Transverse colon (tissue), 4 donors: Measurements from ENCODE around the gene PTPN1.

ENCODE experiments used
- CTCF ChIP-seq, 5 experiments: fragments of 200-600 bp in 3 of 5; fragments of 450-650 bp in 2 of 5; sonication (generic) in 3 of 5; IDR thresholded peaks; 1 replicate in 2 of 5; 2 replicates in 3 of 5; pipeline ENCODE4 v1.5.1; 2016 to 2017; ENCODE audit warnings: antibody characterized with exemption in 5 of 5, inconsistent platforms in 3 of 5, mild to moderate bottlenecking in 2 of 5, moderate library complexity in 1 of 5
- POLR2A ChIP-seq: fragments of 450-650 bp; IDR thresholded peaks from one replicate; pipeline ENCODE4 v1.6.1; 2016; ENCODE audit warnings: antibody characterized with exemption, mild to moderate bottlenecking, moderate library complexity
- POLR2AphosphoS5 ChIP-seq, 3 donors: sonication (generic); formaldehyde crosslinking; IDR thresholded peaks; one replicate each; pipeline ENCODE4 v1.6.1; 2016; ENCODE audit warnings: antibody characterized with exemption in 3 of 3

DNA sequence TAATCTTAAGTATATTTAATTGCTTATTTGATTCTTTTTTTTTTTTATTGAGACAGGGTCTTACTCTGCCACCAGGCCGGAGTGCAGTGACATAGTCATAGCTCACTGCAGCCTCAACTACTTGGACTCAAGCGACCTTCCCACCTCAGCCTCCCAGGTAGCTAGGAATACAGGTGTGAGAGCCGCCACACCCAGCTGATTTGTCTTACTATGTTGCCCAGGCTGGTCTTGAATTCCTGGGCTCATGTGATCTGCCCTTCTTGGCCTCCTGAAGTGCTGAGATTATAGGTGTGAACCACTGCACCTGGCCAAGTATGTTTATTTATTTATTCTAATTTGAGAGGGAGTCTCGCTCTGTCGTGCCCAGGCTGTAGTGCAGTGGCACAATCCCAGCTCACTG, 38.2 kb downstream of the PTPN1 start:
- no peak for TF ChIP-seq CTCF (IDR thresholded peaks at IDR 0.05)
- TF ChIP-seq POLR2AphosphoS5 (IDR thresholded peaks at IDR 0.05): no peak
- TF ChIP-seq POLR2A: no peak
